K562 (cell line): ENCODE data around the gene NTRK3. TPM values are rescaled to one million over a fixed set of nuclear protein-coding genes. Genes with fewer than 3 reads are reported as not detected.

Source experiments
- IRF1 ChIP-seq: sonication (generic); formaldehyde crosslinking; IDR thresholded peaks from 2 replicates; pipeline ENCODE4 v1.8.0; 2022; ENCODE audit warnings: missing genetic modification reagents, mild to moderate bottlenecking, borderline replicate concordance
- PML ChIP-seq: IDR thresholded peaks from 2 replicates; pipeline ENCODE4 v1.6.1; 2012; ENCODE audit warnings: low read length, inconsistent platforms
- RBM39 ChIP-seq: fragments of 200-400 bp; formaldehyde crosslinking; optimal IDR thresholded peaks from 2 replicates; pipeline ENCODE3; 2018; ENCODE audit warnings: low read depth, low read length
- RHOXF2B ChIP-seq: fragments of 250-450 bp; sonication (Bioruptor Pico); conservative IDR thresholded peaks from 2 replicates; pipeline ENCODE4 v1.5.1; 2021
- ZNF639 ChIP-seq, 2 experiments: fragments of 200-800 bp in 1 of 2; sonication (Bioruptor generic) in 1 of 2; sonication (generic) in 1 of 2; formaldehyde crosslinking in 1 of 2; IDR thresholded peaks in 1 of 2; conservative IDR thresholded peaks in 1 of 2; 2 replicates each; pipeline versions ENCODE4 v1.5.0 to v1.6.1; 2016 to 2020; ENCODE audit warnings: missing compliant biosample characterization in 1 of 2, missing genetic modification characterization in 1 of 2, missing genetic modification reagents in 1 of 2
- polyA plus RNA-seq, 8 experiments: library from polyadenylated mRNA; depleted of rRNA in 4 of 8; stranded (reverse) in 5 of 8; unstranded in 3 of 8; fragments of >200 nt; fragmentation: Nextera tagmentation in 2 of 8; fragmentation: Illumina TruSeq in 1 of 8; extraction: Ambion mirVana in 2 of 8; extraction: Trizol in 1 of 8; gene quantifications; 2 replicates each; pipeline versions ENCODE4 v1.2.1 to v1.2.3, GENCODE V29; 2011 to 2014; ENCODE audit warnings: inconsistent platforms in 1 of 8, missing spikeins in 1 of 8
- total RNA-seq, 7 experiments: library from RNA; depleted of rRNA in 6 of 7; stranded (reverse); fragments of >200 nt in 6 of 7; fragmentation: Illumina TruSeq in 2 of 7; extraction: Trizol in 2 of 7; gene quantifications; 2 replicates each; pipeline versions ENCODE4 v1.2.1 to v1.2.3, GENCODE V29; 2011 to 2021; ENCODE audit warnings: low replicate concordance in 1 of 7
- TF ChIP-seq, protein P1 (sequence below): fragments of 250-450 bp; sonication (Bioruptor Pico); IDR thresholded peaks from 2 replicates; pipeline ENCODE4 v1.4.0; 2020; ENCODE audit warnings: mild to moderate bottlenecking, moderate library complexity
- TF ChIP-seq, protein P2 (sequence below), 2 experiments: fragments of 450-650 bp in 1 of 2; sonication (generic) in 1 of 2; formaldehyde crosslinking in 1 of 2; IDR thresholded peaks; 2 replicates each; pipeline versions ENCODE4 v1.7.1 to v1.9.0; 2016 to 2022; ENCODE audit warnings: inconsistent platforms in 1 of 2, mild to moderate bottlenecking in 1 of 2, missing genetic modification reagents in 1 of 2
- TF ChIP-seq, protein P3 (sequence below), 2 experiments: fragments of 450-650 bp in 1 of 2; sonication (generic) in 1 of 2; formaldehyde crosslinking in 1 of 2; IDR thresholded peaks in 1 of 2; conservative IDR thresholded peaks in 1 of 2; 2 replicates each; pipeline versions ENCODE4 v1.6.1 to v1.8.1; 2016 to 2023; ENCODE audit warnings: mild to moderate bottlenecking in 2 of 2, moderate library complexity in 2 of 2, inconsistent platforms in 1 of 2, missing genetic modification reagents in 1 of 2

NTRK3 gene
- total and polyA plus RNA-seq, 9 of the 15 experiments (the other 6 are each of a cell fraction or from before 2014, with no cell fraction given), result 0.11 to 0.13 TPM; not detected in 7

GRCh38 chr15:88072598-88073390, 183.7 kb downstream of the NTRK3 start (continued):
- TF ChIP-seq, protein P1, sequence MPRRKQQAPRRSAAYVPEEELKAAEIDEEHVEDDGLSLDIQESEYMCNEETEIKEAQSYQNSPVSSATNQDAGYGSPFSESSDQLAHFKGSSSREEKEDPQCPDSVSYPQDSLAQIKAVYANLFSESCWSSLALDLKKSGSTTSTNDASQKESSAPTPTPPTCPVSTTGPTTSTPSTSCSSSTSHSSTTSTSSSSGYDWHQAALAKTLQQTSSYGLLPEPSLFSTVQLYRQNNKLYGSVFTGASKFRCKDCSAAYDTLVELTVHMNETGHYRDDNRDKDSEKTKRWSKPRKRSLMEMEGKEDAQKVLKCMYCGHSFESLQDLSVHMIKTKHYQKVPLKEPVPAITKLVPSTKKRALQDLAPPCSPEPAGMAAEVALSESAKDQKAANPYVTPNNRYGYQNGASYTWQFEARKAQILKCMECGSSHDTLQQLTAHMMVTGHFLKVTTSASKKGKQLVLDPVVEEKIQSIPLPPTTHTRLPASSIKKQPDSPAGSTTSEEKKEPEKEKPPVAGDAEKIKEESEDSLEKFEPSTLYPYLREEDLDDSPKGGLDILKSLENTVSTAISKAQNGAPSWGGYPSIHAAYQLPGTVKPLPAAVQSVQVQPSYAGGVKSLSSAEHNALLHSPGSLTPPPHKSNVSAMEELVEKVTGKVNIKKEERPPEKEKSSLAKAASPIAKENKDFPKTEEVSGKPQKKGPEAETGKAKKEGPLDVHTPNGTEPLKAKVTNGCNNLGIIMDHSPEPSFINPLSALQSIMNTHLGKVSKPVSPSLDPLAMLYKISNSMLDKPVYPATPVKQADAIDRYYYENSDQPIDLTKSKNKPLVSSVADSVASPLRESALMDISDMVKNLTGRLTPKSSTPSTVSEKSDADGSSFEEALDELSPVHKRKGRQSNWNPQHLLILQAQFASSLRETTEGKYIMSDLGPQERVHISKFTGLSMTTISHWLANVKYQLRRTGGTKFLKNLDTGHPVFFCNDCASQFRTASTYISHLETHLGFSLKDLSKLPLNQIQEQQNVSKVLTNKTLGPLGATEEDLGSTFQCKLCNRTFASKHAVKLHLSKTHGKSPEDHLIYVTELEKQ (CRISPR knock-in tag), result no peak
- no peak for TF ChIP-seq RHOXF2B (CRISPR knock-in tag)
- no peak for TF ChIP-seq PML
- no peak for TF ChIP-seq ZNF639 (CRISPR knock-in tag; conservative IDR thresholded peaks at IDR 0.05 in 1 of 2, IDR thresholded peaks at IDR 0.05 in 1 of 2)
- TF ChIP-seq, protein P2, sequence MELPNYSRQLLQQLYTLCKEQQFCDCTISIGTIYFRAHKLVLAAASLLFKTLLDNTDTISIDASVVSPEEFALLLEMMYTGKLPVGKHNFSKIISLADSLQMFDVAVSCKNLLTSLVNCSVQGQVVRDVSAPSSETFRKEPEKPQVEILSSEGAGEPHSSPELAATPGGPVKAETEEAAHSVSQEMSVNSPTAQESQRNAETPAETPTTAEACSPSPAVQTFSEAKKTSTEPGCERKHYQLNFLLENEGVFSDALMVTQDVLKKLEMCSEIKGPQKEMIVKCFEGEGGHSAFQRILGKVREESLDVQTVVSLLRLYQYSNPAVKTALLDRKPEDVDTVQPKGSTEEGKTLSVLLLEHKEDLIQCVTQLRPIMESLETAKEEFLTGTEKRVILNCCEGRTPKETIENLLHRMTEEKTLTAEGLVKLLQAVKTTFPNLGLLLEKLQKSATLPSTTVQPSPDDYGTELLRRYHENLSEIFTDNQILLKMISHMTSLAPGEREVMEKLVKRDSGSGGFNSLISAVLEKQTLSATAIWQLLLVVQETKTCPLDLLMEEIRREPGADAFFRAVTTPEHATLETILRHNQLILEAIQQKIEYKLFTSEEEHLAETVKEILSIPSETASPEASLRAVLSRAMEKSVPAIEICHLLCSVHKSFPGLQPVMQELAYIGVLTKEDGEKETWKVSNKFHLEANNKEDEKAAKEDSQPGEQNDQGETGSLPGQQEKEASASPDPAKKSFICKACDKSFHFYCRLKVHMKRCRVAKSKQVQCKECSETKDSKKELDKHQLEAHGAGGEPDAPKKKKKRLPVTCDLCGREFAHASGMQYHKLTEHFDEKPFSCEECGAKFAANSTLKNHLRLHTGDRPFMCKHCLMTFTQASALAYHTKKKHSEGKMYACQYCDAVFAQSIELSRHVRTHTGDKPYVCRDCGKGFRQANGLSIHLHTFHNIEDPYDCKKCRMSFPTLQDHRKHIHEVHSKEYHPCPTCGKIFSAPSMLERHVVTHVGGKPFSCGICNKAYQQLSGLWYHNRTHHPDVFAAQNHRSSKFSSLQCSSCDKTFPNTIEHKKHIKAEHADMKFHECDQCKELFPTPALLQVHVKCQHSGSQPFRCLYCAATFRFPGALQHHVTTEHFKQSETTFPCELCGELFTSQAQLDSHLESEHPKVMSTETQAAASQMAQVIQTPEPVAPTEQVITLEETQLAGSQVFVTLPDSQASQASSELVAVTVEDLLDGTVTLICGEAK (IDR thresholded peaks at IDR 0.05), result no peak
- TF ChIP-seq, protein P2 (CRISPR knock-in tag; IDR thresholded peaks at IDR 0.05), result no peak
- TF ChIP-seq IRF1, result no peak
- TF ChIP-seq RBM39, result no peak
- TF ChIP-seq, protein P3, sequence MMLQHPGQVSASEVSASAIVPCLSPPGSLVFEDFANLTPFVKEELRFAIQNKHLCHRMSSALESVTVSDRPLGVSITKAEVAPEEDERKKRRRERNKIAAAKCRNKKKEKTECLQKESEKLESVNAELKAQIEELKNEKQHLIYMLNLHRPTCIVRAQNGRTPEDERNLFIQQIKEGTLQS (IDR thresholded peaks at IDR 0.05), result no peak
- TF ChIP-seq, protein P3 (CRISPR knock-in tag; conservative IDR thresholded peaks at IDR 0.05), result no peak
- TF ChIP-seq, all 486 proteins: peak for 0
